ENCODE results near the gene NCAM2. TPM values are rescaled to one million over a fixed set of nuclear protein-coding genes. Genes with fewer than 3 reads are reported as not detected.

NCAM2 gene
- total RNA-seq, 1 experiment from 2014 or later: not detected

DNA sequence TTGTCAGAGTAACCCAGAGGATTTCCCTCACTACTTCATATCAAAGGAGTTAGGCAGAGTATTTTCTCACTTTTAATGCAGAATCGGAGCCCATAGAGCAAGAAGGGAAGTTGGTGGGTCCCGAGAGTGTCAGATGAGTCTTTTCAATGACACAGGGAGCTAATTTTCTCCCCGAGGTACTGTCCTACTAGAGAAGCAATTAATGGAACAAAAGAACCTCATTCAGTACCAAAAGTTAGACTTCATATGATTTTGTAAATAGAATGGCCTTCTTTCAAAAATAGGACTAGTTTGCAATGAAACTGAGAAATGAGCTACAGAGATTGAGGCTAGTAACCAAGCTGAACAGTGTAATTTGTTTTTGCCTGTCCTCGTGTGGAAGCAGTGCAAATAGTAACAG is 3.9 kb downstream of the NCAM2 start:
- no peaks in the 10 kb centered on the region for H3K79me2 ChIP-seq (ENCODE audit: insufficient read depth, low read length)
- peaks cover 5 to 14% of the 10 kb centered on the region in 2 experiments; a peak in 2 of 4 replicates for H3K9me3 ChIP-seq (ENCODE audit: control insufficient read depth in 1 of 2, insufficient read depth in 1 of 2, low read depth in 1 of 2, low read length in 2 of 2)
- H4K20me1 ChIP-seq (ENCODE audit: insufficient read depth): no peaks in the 10 kb centered on the region
- H3K36me3 ChIP-seq (ENCODE audit: control insufficient read depth in 1 of 2, insufficient read depth in 2 of 2, low read length in 2 of 2): no peaks in the 10 kb centered on the region
- ATAC-seq (no peak), DNase-seq (ENCODE audit: low read depth, low spot score) (no peak)
- no peaks in the 10 kb centered on the region for H3K4me1 ChIP-seq (ENCODE audit: control insufficient read depth in 1 of 2, insufficient read depth in 2 of 2, low read length in 2 of 2)
- H3K9me2 ChIP-seq (ENCODE audit: insufficient read depth): no peaks in the 10 kb centered on the region
- BruUV-seq (replicated peaks): no TSS peak
- H2AFZ ChIP-seq (ENCODE audit: low read depth, low read length, poor library complexity, severe bottlenecking): no peak overlapping the region
- no peaks in the 10 kb centered on the region for H3K27me3 ChIP-seq (ENCODE audit: insufficient read depth, low read length)
- no peak overlapping the region for H3K4me3 ChIP-seq (replicated peaks in 1 of 2; ENCODE audit: low read depth in 1 of 2, low read length in 2 of 2)
- intact Hi-C loops (cut with micrococcal nuclease): no loop called here
- RAD21 ChIA-PET (ENCODE audit: low non-redundant PET in 1 of 2, low total read pairs in 2 of 2, uncharacterized antibody in 2 of 2, unreplicated experiment in 2 of 2): no interaction called here
- CTCF ChIA-PET: no interaction called here
- TF ChIP-seq RAD21 (IDR thresholded peaks at IDR 0.05; ENCODE audit: low read depth): no peak
- no peak overlapping the region for H3K4me2 ChIP-seq (ENCODE audit: low read length)
- H3K9ac ChIP-seq (ENCODE audit: low read length): no peak overlapping the region
- POLR2A ChIA-PET: no interaction called here
- no peak overlapping the region for H3K27ac ChIP-seq (ENCODE audit: low read depth, low read length)

DNA sequence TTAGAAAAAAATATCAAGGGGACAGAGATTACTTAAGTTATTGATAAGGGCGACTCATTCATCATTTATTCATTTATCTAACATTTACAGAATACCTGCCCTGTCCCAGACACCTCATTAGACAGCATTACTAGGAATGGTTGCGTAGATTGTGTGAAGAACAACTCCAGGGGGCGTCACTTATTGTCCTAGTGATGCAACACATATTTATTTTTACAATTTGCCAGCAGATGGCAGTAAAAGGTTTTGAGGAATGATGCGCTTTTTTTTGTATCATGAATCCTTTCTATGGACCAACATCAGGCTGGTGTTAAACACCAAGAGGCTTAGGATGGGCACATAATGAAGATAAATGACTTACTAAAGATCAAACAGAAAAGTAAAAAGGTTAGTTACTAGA is 5.5 kb downstream of the NCAM2 start:
- TF ChIP-seq, protein P1, sequence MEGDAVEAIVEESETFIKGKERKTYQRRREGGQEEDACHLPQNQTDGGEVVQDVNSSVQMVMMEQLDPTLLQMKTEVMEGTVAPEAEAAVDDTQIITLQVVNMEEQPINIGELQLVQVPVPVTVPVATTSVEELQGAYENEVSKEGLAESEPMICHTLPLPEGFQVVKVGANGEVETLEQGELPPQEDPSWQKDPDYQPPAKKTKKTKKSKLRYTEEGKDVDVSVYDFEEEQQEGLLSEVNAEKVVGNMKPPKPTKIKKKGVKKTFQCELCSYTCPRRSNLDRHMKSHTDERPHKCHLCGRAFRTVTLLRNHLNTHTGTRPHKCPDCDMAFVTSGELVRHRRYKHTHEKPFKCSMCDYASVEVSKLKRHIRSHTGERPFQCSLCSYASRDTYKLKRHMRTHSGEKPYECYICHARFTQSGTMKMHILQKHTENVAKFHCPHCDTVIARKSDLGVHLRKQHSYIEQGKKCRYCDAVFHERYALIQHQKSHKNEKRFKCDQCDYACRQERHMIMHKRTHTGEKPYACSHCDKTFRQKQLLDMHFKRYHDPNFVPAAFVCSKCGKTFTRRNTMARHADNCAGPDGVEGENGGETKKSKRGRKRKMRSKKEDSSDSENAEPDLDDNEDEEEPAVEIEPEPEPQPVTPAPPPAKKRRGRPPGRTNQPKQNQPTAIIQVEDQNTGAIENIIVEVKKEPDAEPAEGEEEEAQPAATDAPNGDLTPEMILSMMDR (IDR thresholded peaks at IDR 0.05 in 2 of 3, conservative IDR thresholded peaks at IDR 0.05 in 1 of 3; ENCODE audit: borderline replicate concordance in 1 of 3, insufficient read depth in 1 of 3, low read depth in 2 of 3, low read length in 2 of 3): peak; percentile 10 to 16 (median 14); a peak in 3 of 6 replicates
- TF ChIP-seq CBX3 (IDR thresholded peaks at IDR 0.05; ENCODE audit: low read depth): no peak
- Histone ChIP-seq H3K4me1 (ENCODE audit: control insufficient read depth in 1 of 2, insufficient read depth in 2 of 2, low read length in 2 of 2) (no peaks in the 10 kb centered on the region), H3K27me3 (ENCODE audit: insufficient read depth, low read length) (no peaks in the 10 kb centered on the region), H3K27ac (ENCODE audit: low read depth, low read length) (no peak overlapping the region), H3K9me3 (ENCODE audit: control insufficient read depth in 1 of 2, insufficient read depth in 1 of 2, low read depth in 1 of 2, low read length in 2 of 2) (peaks cover 2 to 22% of the 10 kb centered on the region in 2 experiments; a peak in 2 of 4 replicates), H3K79me2 (ENCODE audit: insufficient read depth, low read length) (no peaks in the 10 kb centered on the region), H3K9me2 (ENCODE audit: insufficient read depth) (no peaks in the 10 kb centered on the region), H2AFZ (ENCODE audit: low read depth, low read length, poor library complexity, severe bottlenecking) (no peak overlapping the region), H3K4me2 (ENCODE audit: low read length) (no peak overlapping the region), H3K36me3 (ENCODE audit: control insufficient read depth in 1 of 2, insufficient read depth in 2 of 2, low read length in 2 of 2) (no peaks in the 10 kb centered on the region), H4K20me1 (ENCODE audit: insufficient read depth) (no peaks in the 10 kb centered on the region), H3K4me3 (replicated peaks in 1 of 2; ENCODE audit: low read depth in 1 of 2, low read length in 2 of 2) (no peak overlapping the region), H3K9ac (ENCODE audit: low read length) (no peak overlapping the region)
- DNase-seq (ENCODE audit: low read depth, low spot score): peak; percentile 6
- no peak for ATAC-seq
- intact Hi-C loops (cut with micrococcal nuclease): no loop called here
- ChIA-PET RAD21 (ENCODE audit: low non-redundant PET in 1 of 2, low total read pairs in 2 of 2, uncharacterized antibody in 2 of 2, unreplicated experiment in 2 of 2) (no interaction called here), CTCF (no interaction called here), POLR2A (no interaction called here)
- BruUV-seq (replicated peaks): no TSS peak

Data from HCT116 (cell line).